Transverse colon (tissue), 4 donors: Measurements from ENCODE around the gene ZIC2. TPM values are rescaled to one million over a fixed set of nuclear protein-coding genes. Genes with fewer than 3 reads are reported as not detected.

Experiments
- DNase-seq: peaks from one replicate; pipeline ENCODE4 v3.0.0-alpha.2; 2019
- H3K27ac ChIP-seq, 4 donors: fragments of 200-600 bp; sonication (generic); 2 replicates each; pipeline ENCODE4 v1.5.1; 2016 to 2018; ENCODE audit warnings: inconsistent platforms in 4 of 4
- H3K27me3 ChIP-seq: fragments of 200-600 bp; sonication (generic); 2 replicates; pipeline ENCODE4 v1.5.1; 2017; ENCODE audit warnings: inconsistent platforms
- H3K36me3 ChIP-seq, 4 donors: fragments of 200-600 bp; sonication (generic); 2 replicates each; pipeline ENCODE4 v1.5.1; 2017 to 2019; ENCODE audit warnings: inconsistent platforms in 4 of 4
- H3K4me1 ChIP-seq, 4 donors: fragments of 200-600 bp; sonication (generic); 2 replicates each; pipeline ENCODE4 v1.5.1; 2017 to 2020; ENCODE audit warnings: inconsistent platforms in 4 of 4
- H3K4me3 ChIP-seq, 4 donors: fragments of 200-600 bp; sonication (generic); 1 replicate in 1 of 4; 2 replicates in 3 of 4; pipeline versions ENCODE4 v1.5.1 to v1.6.1; 2017 to 2019; ENCODE audit warnings: inconsistent platforms in 4 of 4
- H3K9me3 ChIP-seq, 2 donors: fragments of 200-600 bp; sonication (generic); 2 replicates each; pipeline ENCODE4 v1.5.1; 2017 to 2019; ENCODE audit warnings: inconsistent platforms in 2 of 2
- EP300 ChIP-seq: sonication (generic); formaldehyde crosslinking; IDR thresholded peaks from one replicate; pipeline ENCODE4 v1.6.1; 2017; ENCODE audit warnings: antibody characterized with exemption, low read depth
- POLR2A ChIP-seq: fragments of 450-650 bp; IDR thresholded peaks from one replicate; pipeline ENCODE4 v1.6.1; 2016; ENCODE audit warnings: antibody characterized with exemption, mild to moderate bottlenecking, moderate library complexity
- POLR2AphosphoS5 ChIP-seq, 3 donors: sonication (generic); formaldehyde crosslinking; IDR thresholded peaks; one replicate each; pipeline ENCODE4 v1.6.1; 2016; ENCODE audit warnings: antibody characterized with exemption in 3 of 3
- WGBS, 2 donors: methylation state at CpG; one replicate each; pipeline ENCODE4 v1.1.5; 2018; ENCODE audit warnings: low coverage in 1 of 2; 5-methylcytosine and 5-hydroxymethylcytosine counted together
- in situ Hi-C, 4 donors: fragments of 200-750 bp; cut with MboI; loops; one replicate each; pipeline versions ENCODE4 v1.15.0 to v1.15.1; 2017; ENCODE audit warnings: low sequenced_read_pairs in 3 of 4, low pct_ligation_motif_present in 1 of 4, low pct_unique_long_range_greater_than_20kb in 1 of 4
- intact Hi-C: fragments of 100-400 bp; cut with DNase I; formaldehyde crosslinking; loops from one replicate; pipeline ENCODE4 v1.15.1; 2023; ENCODE audit warnings: low total_unique reads
- total RNA-seq, 4 donors: library from RNA; depleted of rRNA; stranded (reverse); fragments of >200 nt; gene quantifications; one replicate each; pipeline ENCODE4 v1.1.0, GENCODE V29; 2016
- TF ChIP-seq, protein P1 (sequence below), 5 experiments: fragments of 200-600 bp in 3 of 5; fragments of 450-650 bp in 2 of 5; sonication (generic) in 3 of 5; IDR thresholded peaks; 1 replicate in 2 of 5; 2 replicates in 3 of 5; pipeline ENCODE4 v1.5.1; 2016 to 2017; ENCODE audit warnings: antibody characterized with exemption in 5 of 5, inconsistent platforms in 3 of 5, mild to moderate bottlenecking in 2 of 5, moderate library complexity in 1 of 5

ZIC2 gene
- total RNA-seq, 4 donors from 2014 or later = not detected

DNA sequence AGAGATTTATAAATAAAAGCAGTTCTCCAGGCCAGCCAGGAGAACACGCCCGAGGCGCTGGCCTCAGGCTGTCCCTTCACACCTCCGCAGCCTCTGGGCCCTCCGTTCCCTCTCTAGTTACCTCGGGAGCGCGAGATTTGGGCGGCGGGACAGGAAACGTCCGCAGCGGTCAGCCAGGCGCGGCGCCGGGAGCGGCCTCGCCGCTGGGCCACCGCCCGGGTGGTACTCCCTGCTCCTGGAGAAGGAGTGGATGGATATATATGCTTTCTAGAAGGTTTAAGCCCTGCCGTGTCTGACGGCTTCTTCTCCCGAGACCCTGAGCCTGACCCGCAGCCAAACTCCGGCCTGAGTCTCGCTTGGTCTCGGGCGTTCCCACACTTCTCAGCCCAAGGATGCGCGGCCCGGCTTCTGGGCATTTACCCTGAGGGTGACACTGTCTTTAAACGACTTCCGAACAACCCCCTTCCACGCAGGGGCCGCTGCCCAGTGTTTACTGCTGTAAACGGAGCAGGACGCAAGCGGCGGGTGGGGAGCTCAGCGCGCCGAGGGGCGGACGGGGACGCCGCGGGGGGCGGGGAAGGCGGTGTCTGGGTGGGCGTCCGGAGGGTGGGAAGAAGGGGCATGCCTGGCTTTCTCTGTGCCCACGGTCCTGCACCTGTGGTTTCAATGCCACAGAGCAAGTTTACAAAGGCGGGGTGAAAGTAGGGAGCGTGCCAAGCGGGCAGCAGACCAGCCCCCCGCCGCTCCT lies 2.0 kb upstream of the ZIC2 start:
- intact Hi-C loops = no loop called here
- peaks cover 10 to 54% (median 39%) of the 10 kb centered on the region in 4 donors for H3K4me1 ChIP-seq
- no peak for DNase-seq

GRCh38 chr13:99980201-99980823 lies 1.3 kb upstream of the ZIC2 start:
- Histone ChIP-seq H3K27ac (no peak overlapping the region), H3K27me3 (peaks cover 100% of the 10 kb centered on the region), H3K4me3 (peak overlapping the region in 3 of 4 donors; percentile 32 to 64 (median 40)), H3K36me3 (no peaks in the 10 kb centered on the region), H3K9me3 (no peaks in the 10 kb centered on the region), H3K4me1 (peaks cover 10 to 59% (median 39%) of the 10 kb centered on the region in 4 donors)
- in situ Hi-C loops (no loop called here), intact Hi-C loops (no loop called here)
- TF ChIP-seq POLR2A (no peak), EP300 (no peak), POLR2AphosphoS5 (IDR thresholded peaks at IDR 0.05) (no peak)
- TF ChIP-seq, protein P1, sequence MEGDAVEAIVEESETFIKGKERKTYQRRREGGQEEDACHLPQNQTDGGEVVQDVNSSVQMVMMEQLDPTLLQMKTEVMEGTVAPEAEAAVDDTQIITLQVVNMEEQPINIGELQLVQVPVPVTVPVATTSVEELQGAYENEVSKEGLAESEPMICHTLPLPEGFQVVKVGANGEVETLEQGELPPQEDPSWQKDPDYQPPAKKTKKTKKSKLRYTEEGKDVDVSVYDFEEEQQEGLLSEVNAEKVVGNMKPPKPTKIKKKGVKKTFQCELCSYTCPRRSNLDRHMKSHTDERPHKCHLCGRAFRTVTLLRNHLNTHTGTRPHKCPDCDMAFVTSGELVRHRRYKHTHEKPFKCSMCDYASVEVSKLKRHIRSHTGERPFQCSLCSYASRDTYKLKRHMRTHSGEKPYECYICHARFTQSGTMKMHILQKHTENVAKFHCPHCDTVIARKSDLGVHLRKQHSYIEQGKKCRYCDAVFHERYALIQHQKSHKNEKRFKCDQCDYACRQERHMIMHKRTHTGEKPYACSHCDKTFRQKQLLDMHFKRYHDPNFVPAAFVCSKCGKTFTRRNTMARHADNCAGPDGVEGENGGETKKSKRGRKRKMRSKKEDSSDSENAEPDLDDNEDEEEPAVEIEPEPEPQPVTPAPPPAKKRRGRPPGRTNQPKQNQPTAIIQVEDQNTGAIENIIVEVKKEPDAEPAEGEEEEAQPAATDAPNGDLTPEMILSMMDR (IDR thresholded peaks at IDR 0.05) = no peak
- peak; percentile 69 for DNase-seq
- 1% methylated on average over 41 of the region's 76 CpGs; no CpG with 5 or more reads in 1 of the 2 donors for WGBS, 2 donors

More for the DNA sequence above, 2.0 kb upstream of the ZIC2 start:
- in situ Hi-C loops = no loop called here
- H3K27ac ChIP-seq = no peak overlapping the region
- TF ChIP-seq EP300 (no peak), POLR2A (no peak)
- TF ChIP-seq, protein P1 (IDR thresholded peaks at IDR 0.05) = no peak
- peak overlapping the region in 2 of 4 donors; percentile 40 to 64 for H3K4me3 ChIP-seq
- H3K27me3 ChIP-seq = peaks cover 100% of the 10 kb centered on the region
- H3K9me3 ChIP-seq = no peaks in the 10 kb centered on the region
- no peaks in the 10 kb centered on the region for H3K36me3 ChIP-seq
- WGBS, 2 donors = 7 to 9% methylated on average over 5 to 51 of the region's 59 CpGs

DNA sequence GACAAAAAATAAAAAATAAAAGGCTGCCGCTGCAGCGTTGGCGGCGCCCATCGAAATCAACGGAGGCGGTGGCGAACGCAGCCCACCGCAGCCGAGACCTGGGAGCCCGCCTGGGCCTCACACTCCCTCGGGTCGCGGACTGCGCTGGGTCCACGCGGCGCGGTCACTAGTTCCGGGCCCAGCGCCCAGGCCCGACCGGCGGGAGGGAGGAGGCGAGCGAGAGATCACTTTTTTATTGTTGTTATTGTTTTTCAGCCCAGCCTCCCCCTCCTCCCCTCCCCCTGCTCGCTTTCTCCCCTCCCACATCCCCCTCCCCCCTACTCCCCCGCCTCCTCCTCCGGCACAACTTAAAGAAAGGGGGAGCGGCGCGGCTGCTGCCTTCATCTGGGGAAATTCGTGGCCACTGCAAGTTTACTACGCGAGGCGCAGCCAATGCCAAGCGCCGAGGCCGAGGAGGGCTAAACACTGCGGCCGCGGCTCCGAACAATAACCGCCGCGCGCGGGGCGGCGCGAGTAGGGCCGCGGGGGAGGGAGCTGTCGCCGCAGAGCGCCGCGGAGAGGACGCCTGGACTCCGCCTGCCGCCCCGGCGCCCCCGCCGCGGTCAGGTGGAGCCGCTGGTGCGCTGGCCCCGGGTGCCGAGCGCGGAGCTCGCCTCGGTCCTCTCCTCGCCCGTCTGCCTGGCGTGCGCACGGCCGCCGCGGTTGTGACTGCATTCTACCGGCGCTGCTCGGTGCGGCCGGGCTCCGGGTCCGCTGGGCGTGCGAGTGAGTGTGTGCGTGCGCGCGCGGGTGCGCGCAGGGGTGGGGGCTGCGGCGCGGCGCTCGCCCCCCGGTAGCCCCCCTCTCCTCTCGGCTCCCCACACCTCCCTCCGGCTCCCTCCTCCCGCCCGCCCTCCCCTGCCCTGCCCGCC lies 505 bp upstream of the ZIC2 start:
- intact Hi-C loops (no loop called here), in situ Hi-C loops (no loop called here)
- Histone ChIP-seq H3K4me3 (peak overlapping the region; percentile 2 to 64 (median 36)), H3K4me1 (peaks cover 10 to 59% (median 39%) of the 10 kb centered on the region in 4 donors), H3K27ac (no peak overlapping the region), H3K27me3 (peaks cover 99% of the 10 kb centered on the region), H3K9me3 (no peaks in the 10 kb centered on the region), H3K36me3 (no peaks in the 10 kb centered on the region)
- DNase-seq = no peak
- WGBS, 2 donors = 3% methylated on average over 88 of the region's 110 CpGs; no CpG with 5 or more reads in 1 of the 2 donors
- TF ChIP-seq EP300 = no peak
- TF ChIP-seq POLR2AphosphoS5 (IDR thresholded peaks at IDR 0.05) = no peak
- no peak for TF ChIP-seq POLR2A
- TF ChIP-seq, protein P1 (IDR thresholded peaks at IDR 0.05) = no peak
